HG02588 (cell line): ENCODE data around the gene TRAPPC6A.

Experiments
- ATAC-seq: cut with Tn5 transposase; IDR thresholded peaks from one replicate; pipeline ENCODE4 v1.9.1; 2021; ENCODE audit warnings: mild to moderate bottlenecking, moderate library complexity; ENCODE audit not compliant: unreplicated experiment

The TRAPPC6A gene

GRCh38 chr19:45150180-45150579, 27.9 kb downstream of the TRAPPC6A start:
- ATAC-seq, result no peak

GRCh38 chr19:45149129-45149528, 28.9 kb downstream of the TRAPPC6A start:
- no peak for ATAC-seq

DNA sequence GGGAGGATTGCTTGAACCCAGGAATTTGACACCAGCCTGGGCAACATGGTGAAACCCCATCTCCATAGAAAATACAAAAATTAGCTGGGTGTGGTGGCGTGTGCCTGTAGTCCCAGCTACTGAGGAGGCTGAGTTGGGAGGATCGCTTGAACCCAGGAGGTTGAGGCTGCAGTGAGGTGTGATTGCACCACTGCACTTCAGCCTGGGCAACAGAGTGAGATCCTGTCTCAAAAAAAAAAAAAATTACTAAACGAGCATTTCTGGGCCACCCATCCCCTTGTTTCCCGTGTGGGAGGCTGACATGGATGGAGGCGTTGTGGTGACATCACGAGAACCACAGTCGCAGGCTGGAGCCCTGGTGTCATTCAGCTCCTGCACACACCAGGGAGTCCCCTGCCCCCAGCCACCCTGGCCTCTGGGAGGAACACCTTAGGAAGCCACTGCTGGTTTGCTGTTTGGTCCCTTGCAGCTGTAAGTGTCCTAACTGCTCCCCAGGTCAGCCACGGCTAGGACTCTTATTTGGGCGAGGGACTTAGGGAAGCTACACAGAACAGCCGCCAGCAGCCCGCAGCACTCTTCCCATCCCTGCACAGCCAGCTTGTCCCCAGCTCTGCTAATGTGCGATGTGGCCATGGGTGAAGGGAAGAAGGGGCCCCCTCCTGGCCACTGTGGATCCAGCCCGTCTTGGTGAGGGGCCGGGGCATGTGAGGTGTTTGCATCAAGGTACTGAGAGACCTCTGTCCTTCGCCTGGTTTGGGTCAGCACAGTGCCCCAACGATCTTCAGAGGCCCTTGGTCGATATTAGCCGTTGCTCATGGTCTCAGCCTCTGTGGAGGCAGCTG, 30.0 kb downstream of the TRAPPC6A start:
- ATAC-seq, result no peak

- ATAC-seq, result no peak
Observed at GRCh38 chr19:45146741-45147205, 31.3 kb downstream of the TRAPPC6A start.

- ATAC-seq, result no peak
Observed at GRCh38 chr19:45146251-45146650, 31.8 kb downstream of the TRAPPC6A start.

DNA sequence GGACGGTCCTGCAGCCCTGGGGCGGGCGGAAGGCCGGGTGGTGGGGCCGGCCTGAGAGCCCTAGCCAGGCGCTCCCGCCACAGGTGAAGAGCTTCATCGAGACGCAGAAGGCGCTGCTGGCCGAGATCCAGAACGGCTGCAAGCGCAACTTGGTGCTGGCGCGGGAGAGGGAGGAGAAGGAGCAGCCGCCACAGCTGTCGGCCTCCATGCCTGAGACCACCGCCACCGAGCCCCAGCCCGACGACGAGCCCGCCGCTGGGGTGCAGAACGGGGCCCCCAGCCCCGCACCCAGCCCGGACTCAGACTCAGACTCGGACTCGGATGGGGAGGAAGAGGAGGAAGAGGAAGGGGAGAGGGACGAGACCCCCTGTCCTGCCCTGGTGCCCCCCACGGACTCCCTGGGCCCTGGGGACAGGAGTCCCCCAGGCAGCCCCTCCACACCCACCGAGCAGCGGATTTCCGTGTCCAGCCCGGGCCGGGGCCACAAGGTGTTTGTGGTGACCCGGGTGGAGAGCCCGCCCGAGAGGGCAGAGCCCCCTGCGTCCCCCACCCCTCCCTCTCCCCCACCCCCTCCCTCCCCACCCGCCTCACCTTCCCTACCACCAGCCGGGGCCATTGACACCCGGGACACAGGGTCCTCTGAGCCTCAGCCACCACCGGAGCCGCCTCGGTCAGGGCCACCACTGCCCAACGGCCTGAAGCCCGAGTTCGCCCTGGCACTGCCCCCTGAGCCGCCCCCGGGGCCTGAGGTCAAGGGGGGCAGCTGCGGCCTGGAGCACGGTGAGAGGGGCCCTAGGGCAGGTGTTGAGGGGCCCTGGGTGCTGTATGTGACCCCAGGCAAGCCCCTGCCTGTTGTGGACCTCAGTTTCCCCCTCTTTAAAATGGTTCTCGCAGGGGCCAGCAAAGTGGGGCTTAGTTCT, 32.5 kb downstream of the TRAPPC6A start:
- ATAC-seq, result no peak

DNA sequence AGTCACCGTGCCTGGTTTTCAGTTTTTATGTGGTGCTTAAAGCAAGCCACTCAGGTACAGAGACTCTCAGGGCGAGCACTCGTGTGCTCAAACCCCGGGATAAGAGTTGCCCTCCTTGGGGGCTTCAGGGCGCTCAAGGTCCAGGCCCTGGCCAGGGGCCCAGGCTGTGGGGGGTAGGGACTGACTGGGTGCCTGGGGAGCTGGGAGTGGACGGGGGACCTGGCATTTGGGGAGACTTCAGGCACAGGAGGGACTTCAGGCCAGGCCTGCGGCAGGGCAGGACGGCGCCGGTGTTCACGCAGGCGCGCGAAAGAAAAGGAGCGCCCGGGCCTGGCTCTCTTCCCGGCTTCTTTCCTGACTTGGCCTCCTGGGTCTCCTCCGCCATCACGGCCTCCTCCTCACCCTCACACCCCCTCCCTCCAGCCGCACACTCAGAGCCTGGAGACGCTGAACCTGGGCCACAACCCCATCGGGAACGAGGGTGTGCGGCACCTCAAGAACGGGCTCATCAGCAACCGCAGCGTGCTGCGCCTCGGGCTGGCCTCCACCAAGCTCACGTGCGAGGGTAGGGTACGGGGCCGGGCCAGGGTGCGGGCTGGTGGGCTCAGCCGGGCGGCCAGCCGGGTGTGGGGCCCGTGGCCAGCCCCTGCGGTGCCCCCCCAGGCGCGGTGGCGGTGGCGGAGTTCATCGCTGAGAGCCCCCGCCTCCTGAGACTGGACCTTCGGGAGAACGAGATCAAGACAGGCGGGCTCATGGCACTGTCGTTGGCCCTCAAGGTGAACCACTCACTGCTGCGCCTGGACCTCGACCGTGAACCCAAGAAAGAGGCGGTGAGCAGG, 33.4 kb downstream of the TRAPPC6A start:
- no peak for ATAC-seq

- ATAC-seq, result no peak
Observed at GRCh38 chr19:45142726-45143110, 35.3 kb downstream of the TRAPPC6A start.

DNA sequence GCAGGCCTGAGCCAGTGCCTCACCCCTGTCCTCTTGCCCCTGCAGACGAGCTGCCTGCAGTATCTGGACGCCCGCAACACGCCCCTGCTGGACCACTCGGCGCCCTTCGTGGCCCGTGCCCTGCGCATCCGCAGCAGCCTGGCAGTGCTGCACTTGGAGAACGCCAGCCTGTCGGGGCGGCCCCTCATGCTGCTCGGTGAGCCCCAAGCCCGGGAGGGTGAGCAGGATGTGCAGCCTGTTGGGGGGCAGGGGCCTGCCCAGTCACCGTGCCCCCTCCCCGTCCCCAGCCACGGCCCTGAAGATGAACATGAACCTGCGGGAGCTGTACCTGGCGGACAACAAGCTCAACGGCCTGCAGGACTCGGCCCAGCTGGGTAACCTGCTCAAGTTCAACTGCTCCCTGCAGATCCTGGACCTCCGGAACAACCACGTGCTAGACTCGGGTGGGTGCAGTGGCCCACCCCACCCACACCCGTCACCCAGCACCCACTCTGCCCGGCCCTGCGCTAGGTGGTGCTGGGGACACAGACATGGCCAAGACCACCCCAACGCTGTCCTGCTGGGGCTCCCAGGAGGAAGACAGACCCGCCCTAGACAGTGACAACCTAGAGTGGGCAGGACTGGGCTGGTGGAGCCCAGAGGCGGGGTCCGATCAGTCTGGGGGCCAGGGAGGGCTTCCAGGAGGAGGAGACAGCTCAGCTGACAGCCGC, 35.9 kb downstream of the TRAPPC6A start:
- ATAC-seq, result no peak

- ATAC-seq, result no peak
Observed at GRCh38 chr19:45141203-45141900, 36.7 kb downstream of the TRAPPC6A start.

GRCh38 chr19:45140533-45140932, 37.5 kb downstream of the TRAPPC6A start:
- no peak for ATAC-seq

DNA sequence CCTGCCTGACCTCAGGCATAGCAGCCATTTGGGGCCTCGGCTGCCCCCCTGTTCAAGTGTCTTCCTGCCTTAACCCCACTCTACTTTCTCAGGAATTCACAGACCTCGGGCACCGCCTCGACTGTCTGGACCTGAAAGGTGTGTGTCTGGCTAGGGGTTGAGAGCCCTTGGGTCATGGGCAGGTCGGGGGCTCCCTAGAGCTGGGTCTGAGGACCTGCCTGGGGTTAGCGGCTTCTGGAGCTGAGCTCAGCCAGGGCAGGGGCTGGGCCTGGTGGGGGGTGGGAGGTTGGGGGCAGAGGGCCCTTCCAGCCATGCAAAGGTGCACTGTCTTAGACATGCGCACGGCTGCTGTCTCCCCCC, 37.9 kb downstream of the TRAPPC6A start:
- no peak for ATAC-seq

- ATAC-seq, result no peak
Observed at GRCh38 chr19:45139286-45140143, 38.5 kb downstream of the TRAPPC6A start.

GRCh38 chr19:45138303-45138751, 39.7 kb downstream of the TRAPPC6A start:
- ATAC-seq, result no peak

GRCh38 chr19:45137179-45137761, 40.8 kb downstream of the TRAPPC6A start:
- peak; percentile 74 for ATAC-seq

DNA sequence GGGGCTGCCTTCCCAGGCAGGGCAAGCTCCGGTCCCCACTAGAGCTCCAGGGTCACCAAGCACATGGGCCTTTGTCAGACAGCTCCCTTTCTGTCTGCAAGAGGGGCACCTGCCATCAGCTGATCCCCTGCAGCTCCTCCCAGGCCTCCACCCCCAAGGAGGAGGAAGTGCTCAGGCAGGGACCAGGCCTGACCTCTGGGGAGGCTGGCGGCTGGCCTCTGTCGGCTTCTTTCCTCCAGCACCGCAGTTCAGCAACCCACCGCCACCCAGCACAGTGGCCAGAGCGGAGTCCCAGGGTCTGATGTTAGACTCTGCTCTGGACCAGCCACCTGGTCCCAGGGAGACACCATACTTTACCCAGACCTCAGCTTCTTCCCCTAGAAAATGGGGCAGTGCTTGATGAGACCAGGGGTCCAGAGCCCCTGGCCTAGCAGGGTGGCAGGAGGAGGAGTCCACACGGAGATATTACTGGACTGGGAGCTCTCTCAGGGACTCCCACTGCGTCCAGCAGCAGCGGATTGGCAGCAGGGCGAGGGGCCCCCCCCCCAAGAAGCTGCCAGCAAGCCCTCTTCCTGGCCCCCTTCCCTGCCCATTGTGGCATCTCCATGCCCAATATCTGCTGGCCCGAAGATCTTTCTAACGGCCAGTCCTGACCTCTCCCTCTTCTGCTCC, 41.4 kb downstream of the TRAPPC6A start:
- no peak for ATAC-seq

DNA sequence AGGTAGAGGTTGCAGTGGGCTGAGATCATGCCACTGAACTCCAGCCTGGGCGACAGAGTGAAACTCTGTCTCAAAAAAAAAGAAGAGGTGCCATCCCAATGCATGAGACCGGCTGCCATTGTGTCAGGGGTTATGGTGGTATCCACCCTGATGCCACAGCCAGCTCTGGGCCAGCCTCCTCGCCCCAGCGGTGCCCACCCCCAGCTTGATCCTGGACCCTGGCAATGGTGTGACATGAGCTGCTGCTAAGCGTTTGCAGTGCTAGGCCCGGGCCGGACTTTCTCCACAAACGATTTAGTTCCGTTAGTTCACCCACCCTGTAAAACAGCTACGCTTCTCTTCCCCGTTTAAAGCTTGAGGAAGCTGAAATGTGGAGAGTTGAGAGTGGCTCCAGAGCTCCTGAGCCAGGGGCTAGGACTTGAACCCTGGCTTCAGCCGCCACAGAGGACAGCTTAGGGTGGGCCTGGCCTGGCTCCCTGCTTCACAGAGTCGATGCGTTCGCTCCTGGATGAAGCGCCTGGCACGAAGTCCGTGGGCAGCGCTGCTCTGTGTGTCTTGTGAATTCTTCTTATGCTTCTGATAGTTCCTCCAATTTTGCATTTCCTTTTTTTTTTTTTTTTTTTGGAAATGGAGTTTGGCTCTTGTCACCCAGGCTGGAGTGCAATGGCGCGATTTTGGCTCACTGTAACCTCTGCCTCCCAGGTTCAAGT, 42.7 kb downstream of the TRAPPC6A start:
- ATAC-seq, result no peak
